ENCODE measurements around the gene LZTR1.

DNA sequence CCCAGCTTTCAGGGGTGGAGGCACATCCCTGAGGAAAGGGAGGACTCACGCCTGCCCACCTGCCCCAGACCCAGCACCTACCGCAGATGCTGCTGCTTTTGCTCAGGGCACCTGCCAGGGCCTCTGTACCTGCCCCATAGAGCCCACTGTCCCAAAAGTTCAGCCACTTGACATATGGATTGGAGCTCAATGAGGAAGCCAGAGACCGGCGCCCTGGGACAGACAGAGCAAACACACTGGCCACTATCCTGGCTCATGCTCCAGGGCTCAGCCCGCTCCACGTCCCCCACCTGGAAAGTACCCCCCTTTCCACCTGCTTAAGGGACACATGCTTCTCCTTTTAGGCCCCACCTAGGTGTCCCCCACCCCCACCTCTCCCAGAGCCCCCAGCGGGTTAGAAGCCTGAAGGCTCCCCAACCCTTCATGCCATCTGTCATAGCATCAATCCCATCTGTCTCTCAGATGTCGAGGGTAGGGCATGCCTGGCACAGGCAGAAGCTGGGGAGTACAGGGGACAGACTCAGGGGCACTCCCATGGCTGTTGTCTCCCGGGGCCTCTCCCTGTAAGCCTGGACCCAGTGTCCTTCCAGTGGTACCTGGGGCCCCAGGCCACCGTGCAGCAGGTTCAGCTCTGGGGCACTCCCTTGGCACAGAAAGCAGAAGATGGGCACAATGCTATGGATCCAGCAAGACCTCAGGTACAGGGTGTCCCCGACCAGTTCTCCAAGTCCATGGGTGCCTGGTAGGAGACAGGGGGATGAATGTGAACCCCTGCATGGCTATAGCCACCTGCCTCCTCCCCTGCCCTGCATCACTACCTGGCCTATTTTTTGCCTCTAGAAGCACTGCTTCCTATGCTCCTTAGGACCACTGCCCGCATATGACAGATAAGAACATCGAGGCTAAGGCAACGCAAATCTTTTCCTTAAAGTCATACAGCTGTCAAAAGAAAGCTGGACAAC lies 30.6 kb downstream of the LZTR1 start:
- TF ChIP-seq POLR2A (IDR thresholded peaks at IDR 0.05) = no peak
- TF ChIP-seq, protein P1, sequence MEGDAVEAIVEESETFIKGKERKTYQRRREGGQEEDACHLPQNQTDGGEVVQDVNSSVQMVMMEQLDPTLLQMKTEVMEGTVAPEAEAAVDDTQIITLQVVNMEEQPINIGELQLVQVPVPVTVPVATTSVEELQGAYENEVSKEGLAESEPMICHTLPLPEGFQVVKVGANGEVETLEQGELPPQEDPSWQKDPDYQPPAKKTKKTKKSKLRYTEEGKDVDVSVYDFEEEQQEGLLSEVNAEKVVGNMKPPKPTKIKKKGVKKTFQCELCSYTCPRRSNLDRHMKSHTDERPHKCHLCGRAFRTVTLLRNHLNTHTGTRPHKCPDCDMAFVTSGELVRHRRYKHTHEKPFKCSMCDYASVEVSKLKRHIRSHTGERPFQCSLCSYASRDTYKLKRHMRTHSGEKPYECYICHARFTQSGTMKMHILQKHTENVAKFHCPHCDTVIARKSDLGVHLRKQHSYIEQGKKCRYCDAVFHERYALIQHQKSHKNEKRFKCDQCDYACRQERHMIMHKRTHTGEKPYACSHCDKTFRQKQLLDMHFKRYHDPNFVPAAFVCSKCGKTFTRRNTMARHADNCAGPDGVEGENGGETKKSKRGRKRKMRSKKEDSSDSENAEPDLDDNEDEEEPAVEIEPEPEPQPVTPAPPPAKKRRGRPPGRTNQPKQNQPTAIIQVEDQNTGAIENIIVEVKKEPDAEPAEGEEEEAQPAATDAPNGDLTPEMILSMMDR (IDR thresholded peaks at IDR 0.05) = no peak

Data from heart left ventricle (tissue), 13 donors.